Fibroblast of lung (primary cell): ENCODE measurements around the gene TMEM208. TPM values are rescaled to one million over a fixed set of nuclear protein-coding genes. Genes with fewer than 3 reads are reported as not detected.

Experiments used
- DNase-seq, 2 donors: peaks; one replicate each; pipeline versions ENCODE4 v3.0.0 to v3.0.0-alpha.2; 2010; ENCODE audit warnings: low read depth in 2 of 2
- H2AFZ ChIP-seq: 2 replicates; pipeline ENCODE4 v1.5.1; 2012; ENCODE audit warnings: low read length, control low read depth, inconsistent platforms
- H3K27ac ChIP-seq: 2 replicates; pipeline ENCODE4 v1.5.1; 2011; ENCODE audit warnings: low read length, control low read depth; ENCODE audit not compliant: insufficient read depth
- H3K27me3 ChIP-seq: 2 replicates; pipeline ENCODE4 v1.5.1; 2011; ENCODE audit warnings: mild to moderate bottlenecking, low read length; ENCODE audit not compliant: control insufficient read depth, insufficient read depth
- H3K36me3 ChIP-seq: 2 replicates; pipeline ENCODE4 v1.5.1; 2011; ENCODE audit warnings: low read length; ENCODE audit not compliant: control insufficient read depth, insufficient read depth
- H3K4me1 ChIP-seq: 2 replicates; pipeline ENCODE4 v1.5.1; 2011; ENCODE audit warnings: low read length; ENCODE audit not compliant: control insufficient read depth, insufficient read depth; ENCODE audit errors: extremely low read depth
- H3K4me2 ChIP-seq: 2 replicates; pipeline ENCODE4 v1.5.1; 2011; ENCODE audit warnings: low read length, control low read depth; ENCODE audit not compliant: insufficient read depth; ENCODE audit errors: extremely low read depth
- H3K4me3 ChIP-seq, 4 experiments: fragments of 200-600 bp in 1 of 4; sonication (generic) in 1 of 4; replicated peaks in 1 of 4; 2 replicates each; pipeline ENCODE4 v1.5.1; 2011 to 2016; ENCODE audit warnings: low read length in 4 of 4, low read depth in 3 of 4, mild to moderate bottlenecking in 3 of 4, control low read depth in 2 of 4, inconsistent platforms in 1 of 4, mixed read lengths in 1 of 4; ENCODE audit not compliant: insufficient read depth in 1 of 4; ENCODE audit errors: control extremely low read depth in 1 of 4
- H3K79me2 ChIP-seq: 2 replicates; pipeline ENCODE4 v1.5.1; 2012; ENCODE audit warnings: mild to moderate bottlenecking, low read length, inconsistent platforms; ENCODE audit not compliant: control insufficient read depth, insufficient read depth
- H3K9ac ChIP-seq: 2 replicates; pipeline ENCODE4 v1.5.1; 2011; ENCODE audit warnings: mild to moderate bottlenecking, low read length, control low read depth; ENCODE audit not compliant: insufficient read depth
- H3K9me3 ChIP-seq: 2 replicates; pipeline ENCODE4 v1.5.1; 2012; ENCODE audit warnings: low read depth, low read length; ENCODE audit not compliant: control insufficient read depth, insufficient read depth
- H4K20me1 ChIP-seq: 2 replicates; pipeline ENCODE4 v1.5.1; 2011; ENCODE audit warnings: low read length; ENCODE audit not compliant: control insufficient read depth, insufficient read depth; ENCODE audit errors: extremely low read depth
- CTCF ChIP-seq, 2 donors: IDR thresholded peaks in 1 of 2; conservative IDR thresholded peaks in 1 of 2; 1 replicate in 1 of 2; 2 replicates in 1 of 2; pipeline ENCODE4 v1.5.1; 2011 to 2012; ENCODE audit warnings: low read length in 2 of 2, control low read depth in 1 of 2, inconsistent platforms in 1 of 2, low read depth in 1 of 2, mild to moderate bottlenecking in 1 of 2
- EZH2 ChIP-seq: IDR thresholded peaks from 2 replicates; pipeline ENCODE4 v1.5.1; 2012; ENCODE audit warnings: low read length, control low read depth, mild to moderate bottlenecking; ENCODE audit errors: missing control alignments
- polyA plus RNA-seq, 2 donors: library from polyadenylated mRNA; depleted of rRNA in 1 of 2; stranded (reverse) in 1 of 2; unstranded in 1 of 2; fragments of >200 nt; gene quantifications; 2 replicates each; pipeline ENCODE4 v1.2.1, GENCODE V29; 2011 to 2012; ENCODE audit warnings: missing spikeins in 1 of 2
- total RNA-seq: library from RNA; depleted of rRNA; stranded (reverse); fragments of >200 nt; gene quantifications from 2 replicates; pipeline ENCODE4 v1.2.1, GENCODE V29; 2014

Gene TMEM208
- total and polyA plus RNA-seq, 2 donors (not counting 1 experiment from before 2014, with no cell fraction given): 26.3 to 43.2 TPM

GRCh38 chr16:67235816-67236562, 9.1 kb downstream of the TMEM208 start:
- peaks cover 18% of the 10 kb centered on the region for H3K79me2 ChIP-seq
- H4K20me1 ChIP-seq: no peaks in the 10 kb centered on the region
- H3K9me3 ChIP-seq: no peaks in the 10 kb centered on the region
- H3K27me3 ChIP-seq: no peaks in the 10 kb centered on the region
- no peak for TF ChIP-seq EZH2
- TF ChIP-seq CTCF (conservative IDR thresholded peaks at IDR 0.05 in 1 of 2, IDR thresholded peaks at IDR 0.05 in 1 of 2; ENCODE audit: low read depth in 1 of 2, low read length in 2 of 2): no peak
- no peak overlapping the region for H3K27ac ChIP-seq
- H3K4me3 ChIP-seq: no peak overlapping the region
- H3K9ac ChIP-seq: no peak overlapping the region
- DNase-seq: no peak
- no peak overlapping the region for H3K4me2 ChIP-seq
- peaks cover 51% of the 10 kb centered on the region for H3K36me3 ChIP-seq
- peaks cover 12% of the 10 kb centered on the region for H3K4me1 ChIP-seq
- H2AFZ ChIP-seq: no peak overlapping the region

- Histone ChIP-seq H3K9ac (no peak overlapping the region), H4K20me1 (no peaks in the 10 kb centered on the region), H2AFZ (no peak overlapping the region), H3K4me1 (peaks cover 19% of the 10 kb centered on the region), H3K4me2 (no peak overlapping the region), H3K9me3 (no peaks in the 10 kb centered on the region), H3K79me2 (peaks cover 18% of the 10 kb centered on the region), H3K36me3 (peaks cover 44% of the 10 kb centered on the region), H3K27ac (no peak overlapping the region), H3K4me3 (no peak overlapping the region), H3K27me3 (no peaks in the 10 kb centered on the region)
- TF ChIP-seq EZH2 (no peak), CTCF (conservative IDR thresholded peaks at IDR 0.05 in 1 of 2, IDR thresholded peaks at IDR 0.05 in 1 of 2; ENCODE audit: low read depth in 1 of 2, low read length in 2 of 2) (no peak)
- DNase-seq: peak; percentile 38 to 52
Measured at GRCh38 chr16:67236563-67237395, 9.8 kb downstream of the TMEM208 start.

- no peak for DNase-seq
- H3K4me2 ChIP-seq: no peak overlapping the region
- peaks cover 24% of the 10 kb centered on the region for H3K79me2 ChIP-seq
- H4K20me1 ChIP-seq: no peaks in the 10 kb centered on the region
- no peak overlapping the region for H3K4me3 ChIP-seq
- TF ChIP-seq EZH2 (no peak), CTCF (conservative IDR thresholded peaks at IDR 0.05 in 1 of 2, IDR thresholded peaks at IDR 0.05 in 1 of 2; ENCODE audit: low read depth in 1 of 2, low read length in 2 of 2) (no peak)
- H3K9ac ChIP-seq: no peak overlapping the region
- no peaks in the 10 kb centered on the region for H3K27me3 ChIP-seq
- peaks cover 39% of the 10 kb centered on the region for H3K36me3 ChIP-seq
- no peak overlapping the region for H2AFZ ChIP-seq
- no peak overlapping the region for H3K27ac ChIP-seq
- no peaks in the 10 kb centered on the region for H3K9me3 ChIP-seq
- peaks cover 26% of the 10 kb centered on the region for H3K4me1 ChIP-seq
Measured at GRCh38 chr16:67237396-67238277, 10.7 kb downstream of the TMEM208 start.
